K562 (cell line): ENCODE data around the gene CSNK1D. TPM values are rescaled to one million over a fixed set of nuclear protein-coding genes. Genes with fewer than 3 reads are reported as not detected.

Source experiments
- CAMTA2 ChIP-seq: fragments of 250-450 bp; sonication (Bioruptor Pico); conservative IDR thresholded peaks from 2 replicates; pipeline ENCODE4 v1.5.1; 2022
- CHD4 ChIP-seq: fragments of 200-600 bp; sonication (generic); IDR thresholded peaks from 3 replicates; pipeline ENCODE4 v1.6.1; 2012; ENCODE audit warnings: low read depth, mild to moderate bottlenecking, mixed read lengths, low read length, inconsistent platforms; ENCODE audit not compliant: insufficient read depth, insufficient replicate concordance, poor library complexity, severe bottlenecking
- CREB3 ChIP-seq: fragments of 450-650 bp; conservative IDR thresholded peaks from 2 replicates; pipeline ENCODE4 v1.6.1; 2016; ENCODE audit warnings: missing genetic modification characterization, low read depth, mild to moderate bottlenecking, missing compliant biosample characterization, moderate library complexity
- CTBP1 ChIP-seq: fragments of 450-650 bp; IDR thresholded peaks from 2 replicates; pipeline ENCODE4 v1.6.1; 2016; ENCODE audit warnings: borderline replicate concordance
- HCFC1 ChIP-seq: IDR thresholded peaks from 2 replicates; pipeline ENCODE4 v1.6.1; 2012; ENCODE audit warnings: low read depth, low read length, improper control_type of control experiment
- HLTF ChIP-seq: fragments of 450-650 bp; IDR thresholded peaks from 2 replicates; pipeline ENCODE4 v1.6.1; 2016
- MCM5 ChIP-seq: fragments of 450-650 bp; IDR thresholded peaks from 2 replicates; pipeline ENCODE4 v1.6.1; 2016; ENCODE audit warnings: low read depth
- NFIC ChIP-seq: fragments of 450-650 bp; IDR thresholded peaks from 2 replicates; pipeline ENCODE4 v1.6.1; 2017; ENCODE audit warnings: mild to moderate bottlenecking, inconsistent platforms
- NR2C1 ChIP-seq, 2 experiments: fragments of 450-650 bp; IDR thresholded peaks; 2 replicates each; pipeline ENCODE4 v1.6.1; 2017; ENCODE audit warnings: mild to moderate bottlenecking in 2 of 2, antibody characterized with exemption in 1 of 2, inconsistent platforms in 1 of 2, missing compliant biosample characterization in 1 of 2, missing genetic modification characterization in 1 of 2
- NR2C2 ChIP-seq, 2 experiments: fragments of 200-800 bp in 1 of 2; sonication (Bioruptor generic) in 1 of 2; sonication (generic) in 1 of 2; formaldehyde crosslinking in 1 of 2; IDR thresholded peaks; 2 replicates each; pipeline versions ENCODE4 v1.6.1 to v1.8.0; 2016 to 2022; ENCODE audit warnings: mild to moderate bottlenecking in 1 of 2, missing compliant biosample characterization in 1 of 2, missing genetic modification characterization in 1 of 2, missing genetic modification reagents in 1 of 2
- PHB ChIP-seq: fragments of 250-450 bp; sonication (Bioruptor Pico); IDR thresholded peaks from 2 replicates; pipeline ENCODE4 v1.5.0; 2021
- POLR2G ChIP-seq: fragments of 200-400 bp; formaldehyde crosslinking; IDR thresholded peaks from 2 replicates; pipeline ENCODE4 v1.6.1; 2017; ENCODE audit warnings: low read depth, mild to moderate bottlenecking, antibody characterized with exemption, low read length, moderate library complexity
- RBM25 ChIP-seq: fragments of 200-400 bp; formaldehyde crosslinking; IDR thresholded peaks from 2 replicates; pipeline ENCODE4 v1.6.1; 2018; ENCODE audit warnings: low read length, low read depth, moderate library complexity; ENCODE audit not compliant: severe bottlenecking
- RCOR1 ChIP-seq, 2 experiments: IDR thresholded peaks; 2 replicates each; pipeline ENCODE4 v1.6.1; 2012; ENCODE audit warnings: low read depth in 2 of 2, low read length in 2 of 2, borderline replicate concordance in 1 of 2, improper control_type of control experiment in 1 of 2
- SETDB1 ChIP-seq: IDR thresholded peaks from one replicate; pipeline ENCODE4 v1.6.1; 2012; ENCODE audit warnings: low read length, control low read depth, inconsistent platforms
- SMAD4 ChIP-seq: fragments of 250-450 bp; sonication (Bioruptor Pico); conservative IDR thresholded peaks from 2 replicates; pipeline ENCODE4 v1.8.0; 2021; ENCODE audit warnings: inconsistent platforms, mild to moderate bottlenecking, moderate library complexity
- STAT5A ChIP-seq: IDR thresholded peaks from 2 replicates; pipeline ENCODE4 v1.6.1; 2012; ENCODE audit warnings: low read length, inconsistent platforms, borderline replicate concordance
- TCF15 ChIP-seq: fragments of 250-450 bp; sonication (Bioruptor Pico); IDR thresholded peaks from 2 replicates; pipeline ENCODE4 v1.8.0; 2022; ENCODE audit warnings: moderate library complexity, mild to moderate bottlenecking, inconsistent platforms
- TFAP4 ChIP-seq: sonication (generic); formaldehyde crosslinking; IDR thresholded peaks from 2 replicates; pipeline ENCODE4 v1.8.0; 2022; ENCODE audit warnings: missing genetic modification reagents, mild to moderate bottlenecking, moderate library complexity, borderline replicate concordance
- ZNF324 ChIP-seq: fragments of 250-450 bp; sonication (Bioruptor Pico); IDR thresholded peaks from 2 replicates; pipeline ENCODE4 v1.4.0; 2020; ENCODE audit warnings: mild to moderate bottlenecking
- ZNF395 ChIP-seq: fragments of 200-800 bp; sonication (Bioruptor generic); IDR thresholded peaks from 2 replicates; pipeline ENCODE4 v1.6.1; 2017; ENCODE audit warnings: missing genetic modification characterization, missing compliant biosample characterization
- ZNF561 ChIP-seq: fragments of 450-650 bp; formaldehyde crosslinking; conservative IDR thresholded peaks from 2 replicates; pipeline ENCODE4 v1.4.0; 2020; ENCODE audit warnings: mild to moderate bottlenecking, moderate library complexity
- polyA plus RNA-seq, 8 experiments: library from polyadenylated mRNA; depleted of rRNA in 4 of 8; stranded (reverse) in 5 of 8; unstranded in 3 of 8; fragments of >200 nt; fragmentation: Nextera tagmentation in 2 of 8; fragmentation: Illumina TruSeq in 1 of 8; extraction: Ambion mirVana in 2 of 8; extraction: Trizol in 1 of 8; gene quantifications; 2 replicates each; pipeline versions ENCODE4 v1.2.1 to v1.2.3, GENCODE V29; 2011 to 2014; ENCODE audit warnings: inconsistent platforms in 1 of 8, missing spikeins in 1 of 8
- total RNA-seq, 7 experiments: library from RNA; depleted of rRNA in 6 of 7; stranded (reverse); fragments of >200 nt in 6 of 7; fragmentation: Illumina TruSeq in 2 of 7; extraction: Trizol in 2 of 7; gene quantifications; 2 replicates each; pipeline versions ENCODE4 v1.2.1 to v1.2.3, GENCODE V29; 2011 to 2021; ENCODE audit warnings: low replicate concordance in 1 of 7
- TF ChIP-seq, protein P1 (sequence below): sonication (generic); formaldehyde crosslinking; IDR thresholded peaks from 2 replicates; pipeline ENCODE4 v1.8.1; 2023; ENCODE audit warnings: mild to moderate bottlenecking, missing genetic modification reagents

Gene CSNK1D
- total and polyA plus RNA-seq, 9 of the 15 experiments (the other 6 are each of a cell fraction or from before 2014, with no cell fraction given), result 6.5 to 133 (median 41.3) TPM

DNA sequence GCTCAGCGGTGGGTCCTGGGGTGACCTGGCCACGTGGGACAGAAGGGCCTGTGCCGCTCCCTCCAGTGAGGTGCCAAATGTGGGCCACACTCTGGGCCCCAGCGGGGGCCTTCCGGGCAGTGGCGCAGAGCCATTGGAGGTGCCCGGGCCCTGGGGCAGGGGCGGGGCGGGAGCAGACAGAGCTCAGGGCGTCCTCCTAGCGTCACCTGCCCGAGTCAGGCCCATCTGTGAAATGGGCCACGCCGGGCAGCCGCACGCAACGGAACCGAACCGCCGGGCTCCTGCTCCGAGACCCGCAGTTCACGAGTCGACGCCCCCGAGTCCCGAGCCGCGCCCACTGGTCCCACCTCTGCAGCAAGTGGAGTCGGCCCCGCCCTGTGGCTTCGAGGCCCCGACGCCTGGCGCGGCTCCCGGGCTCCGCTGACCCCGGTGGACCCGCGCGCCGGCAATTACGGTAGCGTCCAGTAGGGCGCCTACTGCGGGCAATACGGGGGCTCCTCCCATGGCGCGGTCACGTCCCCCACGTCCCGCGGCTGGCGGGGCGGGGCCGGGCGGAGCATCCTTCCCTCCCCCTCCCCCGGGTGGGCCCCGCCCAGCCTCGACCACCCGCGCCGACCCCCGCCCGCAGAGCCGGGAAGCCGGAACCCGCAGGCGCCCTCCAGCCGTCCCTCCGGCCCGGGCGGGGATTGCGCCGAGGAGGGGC lies 42.7 kb downstream of the CSNK1D start (continued):
- peak; percentile 85 for TF ChIP-seq TFAP4
- no peak for TF ChIP-seq NR2C1 (IDR thresholded peaks at IDR 0.05)
- TF ChIP-seq NR2C1 (tag; IDR thresholded peaks at IDR 0.05), result no peak
- TF ChIP-seq ZNF395 (CRISPR knock-in tag), result no peak
- TF ChIP-seq CTBP1, result peak; percentile 86
- TF ChIP-seq CREB3 (tag), result no peak
- TF ChIP-seq SETDB1, result no peak
- TF ChIP-seq PHB (CRISPR knock-in tag), result no peak
- no peak for TF ChIP-seq CHD4
- TF ChIP-seq MCM5, result no peak
- no peak for TF ChIP-seq ZNF324 (CRISPR knock-in tag)
- no peak for TF ChIP-seq ZNF561 (CRISPR knock-in tag)
- peak; percentile 36 for TF ChIP-seq HCFC1
- TF ChIP-seq TCF15 (CRISPR knock-in tag), result no peak
- TF ChIP-seq HLTF, result no peak
- no peak; the same call in 1 of the 2 replicates for TF ChIP-seq POLR2G
- no peak for TF ChIP-seq CAMTA2 (CRISPR knock-in tag)
- no peak for TF ChIP-seq NR2C2 (CRISPR knock-in tag; IDR thresholded peaks at IDR 0.05)
- peak; percentile 61 for TF ChIP-seq NR2C2 (tag; IDR thresholded peaks at IDR 0.05)
- peak; percentile 94 for TF ChIP-seq NFIC
- no peak for TF ChIP-seq STAT5A
- peak; percentile 95 for TF ChIP-seq SMAD4 (CRISPR knock-in tag)
- TF ChIP-seq RBM25, result no peak
- TF ChIP-seq, protein P1, sequence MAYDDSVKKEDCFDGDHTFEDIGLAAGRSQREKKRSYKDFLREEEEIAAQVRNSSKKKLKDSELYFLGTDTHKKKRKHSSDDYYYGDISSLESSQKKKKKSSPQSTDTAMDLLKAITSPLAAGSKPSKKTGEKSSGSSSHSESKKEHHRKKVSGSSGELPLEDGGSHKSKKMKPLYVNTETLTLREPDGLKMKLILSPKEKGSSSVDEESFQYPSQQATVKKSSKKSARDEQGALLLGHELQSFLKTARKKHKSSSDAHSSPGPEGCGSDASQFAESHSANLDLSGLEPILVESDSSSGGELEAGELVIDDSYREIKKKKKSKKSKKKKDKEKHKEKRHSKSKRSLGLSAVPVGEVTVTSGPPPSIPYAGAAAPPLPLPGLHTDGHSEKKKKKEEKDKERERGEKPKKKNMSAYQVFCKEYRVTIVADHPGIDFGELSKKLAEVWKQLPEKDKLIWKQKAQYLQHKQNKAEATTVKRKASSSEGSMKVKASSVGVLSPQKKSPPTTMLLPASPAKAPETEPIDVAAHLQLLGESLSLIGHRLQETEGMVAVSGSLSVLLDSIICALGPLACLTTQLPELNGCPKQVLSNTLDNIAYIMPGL (CRISPR knock-in tag), result peak; percentile 73; the same call in 1 of the 2 replicates
- TF ChIP-seq RCOR1 (IDR thresholded peaks at IDR 0.05; ENCODE audit: borderline replicate concordance in 1 of 2, low read depth in 2 of 2, low read length in 2 of 2), result peak in 1 of 2 experiments; percentile 82; a peak in 1 of 4 replicates
